ENCODE measurements around the gene KSR1. TPM values are rescaled to one million over a fixed set of nuclear protein-coding genes. Genes with fewer than 3 reads are reported as not detected.

The KSR1 gene
- total RNA-seq, 2 donors from 2014 or later: 15.5 to 23.8 TPM

- intact Hi-C loops (cut with DNase I): loop anchor here in 1 of 2 donors (10.0 kb wide), 1 partner anchor 57 kb away; no protein-coding TSS in a partner anchor
- ATAC-seq (no peak), DNase-seq (no peak)
Measured at GRCh38 chr17:27551701-27552248, 95.5 kb downstream of the KSR1 start.

- intact Hi-C loops (cut with DNase I): loop anchor here in 1 of 2 donors (10.0 kb wide), 1 partner anchor 58 kb away; no protein-coding TSS in a partner anchor
- DNase-seq: no peak
- ATAC-seq: peak in 1 of 2 donors; percentile 34
Measured at GRCh38 chr17:27552276-27552732, 96.1 kb downstream of the KSR1 start.

- ATAC-seq (peak; percentile 41 to 48), DNase-seq (peak; percentile 56)
- intact Hi-C loops (cut with DNase I): loop anchor here in 1 of 2 donors (10.0 kb wide), 1 partner anchor 58 kb away; no protein-coding TSS in a partner anchor
Measured at GRCh38 chr17:27553019-27553511, 96.8 kb downstream of the KSR1 start.

DNA sequence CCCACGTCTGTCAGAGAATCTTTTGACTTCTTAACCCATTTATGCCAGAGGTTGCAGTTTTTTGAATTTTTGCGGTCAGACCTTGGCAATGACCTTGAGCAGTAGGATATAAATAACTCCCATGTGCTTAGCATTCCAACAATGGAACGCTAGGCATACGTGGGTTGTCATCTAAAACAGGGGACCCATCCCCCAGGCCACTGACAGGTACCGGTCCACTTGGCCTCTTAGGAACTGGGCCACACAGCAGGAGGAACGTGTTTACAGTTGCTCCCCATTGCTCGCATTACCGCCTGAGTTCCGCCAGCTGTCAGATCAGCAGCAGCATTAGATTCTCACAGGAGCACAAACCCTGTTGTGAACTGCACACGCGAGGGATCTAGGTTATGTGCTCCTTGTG is 97.9 kb downstream of the KSR1 start:
- intact Hi-C loops (cut with DNase I): loop anchor here in 1 of 2 donors (10.0 kb wide), 1 partner anchor 59 kb away; no protein-coding TSS in a partner anchor
- DNase-seq (no peak), ATAC-seq (peak in 1 of 2 donors; percentile 14)

- no peak for DNase-seq
- intact Hi-C loops (cut with DNase I): loop anchor here in 1 of 2 donors (10.0 kb wide), 1 partner anchor 60 kb away; no protein-coding TSS in a partner anchor
- ATAC-seq: no peak
Measured at GRCh38 chr17:27554911-27555310, 98.7 kb downstream of the KSR1 start.

DNA sequence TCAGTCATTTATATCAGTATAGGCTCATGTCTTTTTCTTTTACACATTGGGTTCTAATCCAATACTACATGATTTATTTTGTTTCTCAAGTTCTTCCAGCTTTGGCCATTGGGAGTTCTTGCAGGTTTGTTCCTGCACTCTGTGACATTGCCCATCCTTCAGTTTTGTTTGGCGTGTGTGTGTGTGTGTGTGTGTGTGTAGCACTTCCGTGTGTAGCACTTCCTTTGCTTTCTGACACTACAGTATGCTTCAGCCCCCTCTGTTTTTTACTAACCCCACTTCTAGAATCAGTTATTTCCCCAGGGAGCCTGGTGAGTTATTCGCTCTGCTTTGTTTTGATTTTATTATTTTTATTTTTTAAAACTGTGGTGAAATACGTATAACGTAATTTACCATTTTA is 99.1 kb downstream of the KSR1 start:
- intact Hi-C loops (cut with DNase I): loop anchor here in 1 of 2 donors (10.0 kb wide), 1 partner anchor 61 kb away; no protein-coding TSS in a partner anchor
- no peak for DNase-seq
- no peak for ATAC-seq

GRCh38 chr17:27558341-27558740 is 102.1 kb downstream of the KSR1 start:
- ATAC-seq: no peak
- intact Hi-C loops (cut with DNase I): loop anchor here in 1 of 2 donors (10.0 kb wide), 1 partner anchor 64 kb away; no protein-coding TSS in a partner anchor
- no peak for DNase-seq

GRCh38 chr17:27558842-27559505 is 102.7 kb downstream of the KSR1 start:
- DNase-seq (no peak), ATAC-seq (peak in 1 of 2 donors; percentile 16)
- intact Hi-C loops (cut with DNase I): loop anchor here in 1 of 2 donors (10.0 kb wide), 1 partner anchor 64 kb away; no protein-coding TSS in a partner anchor

- peak; percentile 88 for DNase-seq
- ATAC-seq: peak; percentile 92
- intact Hi-C loops (cut with DNase I): loop anchor here (5.0 to 10.0 kb wide), 3 partner anchors 38 to 67 kb away; no protein-coding TSS in a partner anchor
Measured at GRCh38 chr17:27559506-27560481, 103.5 kb downstream of the KSR1 start.

- peak; percentile 63 for DNase-seq
- intact Hi-C loops (cut with DNase I): loop anchor here in 1 of 2 donors (5.0 kb wide), 2 partner anchors 37 to 68 kb away; no protein-coding TSS in a partner anchor
- ATAC-seq: peak; percentile 32 to 71
Measured at GRCh38 chr17:27560668-27561067, 104.4 kb downstream of the KSR1 start.

DNA sequence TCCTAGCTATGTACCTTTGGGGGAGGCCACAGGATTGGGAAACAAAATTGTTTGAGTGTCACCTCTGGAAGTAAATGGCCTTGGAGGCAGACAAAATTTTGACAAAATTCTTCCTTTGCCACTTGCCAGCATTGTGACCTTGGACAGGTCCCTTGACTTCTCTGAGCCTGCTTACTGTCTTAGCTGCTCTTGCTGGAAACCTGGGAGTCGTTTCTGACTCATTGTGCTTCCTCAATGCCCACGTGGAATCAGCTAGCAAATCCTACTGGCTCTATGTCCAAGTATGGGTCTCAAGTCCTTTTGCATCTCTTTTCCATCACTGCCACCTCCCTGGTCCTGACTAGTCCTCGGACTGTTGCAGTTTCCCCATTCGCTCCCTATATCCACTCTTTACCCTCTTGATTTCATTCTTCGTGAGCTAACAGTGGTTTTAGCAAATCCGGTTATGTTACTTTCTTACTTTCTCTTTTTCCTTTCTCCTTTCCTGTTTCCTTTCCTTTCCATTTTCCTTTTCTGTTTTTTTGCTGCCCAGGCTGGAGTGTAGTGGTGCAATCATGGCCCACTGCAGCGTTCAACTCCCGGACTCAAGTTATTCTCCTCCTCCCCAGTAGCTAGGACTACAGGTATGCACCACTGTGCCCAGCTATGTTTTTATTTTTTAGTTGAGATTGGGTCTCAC is 106.7 kb downstream of the KSR1 start:
- DNase-seq (no peak), ATAC-seq (no peak)
- intact Hi-C loops (cut with DNase I): loop anchor here in 1 of 2 donors (5.0 kb wide), 2 partner anchors 34 to 71 kb away; no protein-coding TSS in a partner anchor

- intact Hi-C loops (cut with DNase I): loop anchor here in 1 of 2 donors (5.0 kb wide), 2 partner anchors 34 to 71 kb away; no protein-coding TSS in a partner anchor
- DNase-seq (no peak), ATAC-seq (no peak)
Measured at GRCh38 chr17:27563532-27563931, 107.3 kb downstream of the KSR1 start.

- no peak for DNase-seq
- no peak for ATAC-seq
- intact Hi-C loops (cut with DNase I): loop anchor here in 1 of 2 donors (5.0 kb wide), 2 partner anchors 33 to 72 kb away; no protein-coding TSS in a partner anchor
Measured at GRCh38 chr17:27564463-27564862, 108.2 kb downstream of the KSR1 start.

GRCh38 chr17:27565874-27566670 is 109.8 kb downstream of the KSR1 start:
- intact Hi-C loops (cut with DNase I): no loop called here
- ATAC-seq (no peak), DNase-seq (no peak)

- DNase-seq (no peak), ATAC-seq (peak in 1 of 2 donors; percentile 15)
- intact Hi-C loops (cut with DNase I): no loop called here
Measured at GRCh38 chr17:27566671-27567562, 110.7 kb downstream of the KSR1 start.

DNA sequence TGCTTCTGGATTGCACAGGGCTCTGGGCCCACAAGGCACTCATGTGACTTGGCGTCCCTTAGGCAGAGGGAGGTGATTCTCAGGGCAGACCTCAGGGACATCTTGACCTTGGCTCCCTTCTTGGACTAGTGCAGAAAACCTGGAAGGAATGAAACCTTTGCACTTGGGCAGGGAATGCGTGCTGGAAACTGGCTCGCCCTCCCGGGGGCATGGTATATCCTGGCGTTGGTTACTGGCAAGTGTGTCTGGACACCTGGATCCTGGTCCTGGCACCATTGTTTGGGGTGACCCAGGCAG is 111.3 kb downstream of the KSR1 start:
- intact Hi-C loops (cut with DNase I): no loop called here
- ATAC-seq (peak in 1 of 2 donors; percentile 16), DNase-seq (no peak)

All from left cardiac atrium (tissue), 4 donors.